A549 treated with Hydrocortisone at 1 μM for 4 hours (cell line): ENCODE measurements around the gene NDUFV1. TPM values are rescaled to one million over a fixed set of nuclear protein-coding genes. Genes with fewer than 3 reads are reported as not detected.

Experiments
- total RNA-seq: library from RNA; stranded (reverse); fragments of 200-300 nt; extraction: Qiagen RNA extraction; gene quantifications from 5 replicates; pipeline ENCODE4 v1.2.3, GENCODE V29; 2022

The NDUFV1 gene
- 138 to 151 TPM (median 143 TPM) in 5 replicates for total RNA-seq

DNA sequence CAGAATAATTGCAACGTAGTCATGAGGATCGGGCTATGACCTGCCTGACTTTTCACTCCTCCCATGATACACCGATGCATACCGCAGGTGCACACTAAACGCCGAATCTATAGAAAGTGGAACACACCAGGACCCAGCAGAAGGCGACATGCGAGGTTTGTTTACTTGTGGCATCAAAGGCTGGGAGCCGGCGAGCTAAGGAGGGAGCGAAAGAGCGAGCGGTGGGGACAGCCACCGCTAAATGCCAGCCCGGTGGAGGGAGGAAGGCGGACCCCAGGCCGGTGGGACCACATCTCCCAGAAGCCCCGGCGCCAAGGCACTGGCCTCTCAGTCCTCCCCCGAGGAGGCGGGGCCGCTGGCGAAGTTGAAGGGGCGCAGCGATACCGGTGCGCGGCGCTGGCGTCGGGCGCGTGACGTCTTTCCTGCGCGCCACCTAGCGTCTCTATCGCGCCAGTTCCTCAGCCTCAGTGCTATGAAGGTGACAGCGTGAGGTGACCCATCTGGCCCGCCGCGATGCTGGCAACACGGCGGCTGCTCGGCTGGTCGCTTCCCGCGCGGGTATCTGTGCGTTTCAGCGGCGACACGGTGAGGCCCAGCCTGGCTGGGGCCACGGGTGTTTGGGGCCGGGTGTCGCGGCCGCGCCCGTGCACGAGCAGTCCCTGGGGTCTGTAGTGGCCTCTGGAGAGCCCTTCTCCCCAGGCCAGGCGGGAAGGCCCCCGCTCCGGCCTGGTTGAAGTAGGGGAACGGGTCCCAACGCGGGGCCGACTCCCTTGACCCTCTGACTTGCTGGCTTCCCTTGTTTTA, at the start of gene NDUFV1:
Gene NDUFV1 (plus strand): TSS at position 445 of the 804 bp plus-strand sequence. CDS start 69 bp downstream, at position 514.

DNA sequence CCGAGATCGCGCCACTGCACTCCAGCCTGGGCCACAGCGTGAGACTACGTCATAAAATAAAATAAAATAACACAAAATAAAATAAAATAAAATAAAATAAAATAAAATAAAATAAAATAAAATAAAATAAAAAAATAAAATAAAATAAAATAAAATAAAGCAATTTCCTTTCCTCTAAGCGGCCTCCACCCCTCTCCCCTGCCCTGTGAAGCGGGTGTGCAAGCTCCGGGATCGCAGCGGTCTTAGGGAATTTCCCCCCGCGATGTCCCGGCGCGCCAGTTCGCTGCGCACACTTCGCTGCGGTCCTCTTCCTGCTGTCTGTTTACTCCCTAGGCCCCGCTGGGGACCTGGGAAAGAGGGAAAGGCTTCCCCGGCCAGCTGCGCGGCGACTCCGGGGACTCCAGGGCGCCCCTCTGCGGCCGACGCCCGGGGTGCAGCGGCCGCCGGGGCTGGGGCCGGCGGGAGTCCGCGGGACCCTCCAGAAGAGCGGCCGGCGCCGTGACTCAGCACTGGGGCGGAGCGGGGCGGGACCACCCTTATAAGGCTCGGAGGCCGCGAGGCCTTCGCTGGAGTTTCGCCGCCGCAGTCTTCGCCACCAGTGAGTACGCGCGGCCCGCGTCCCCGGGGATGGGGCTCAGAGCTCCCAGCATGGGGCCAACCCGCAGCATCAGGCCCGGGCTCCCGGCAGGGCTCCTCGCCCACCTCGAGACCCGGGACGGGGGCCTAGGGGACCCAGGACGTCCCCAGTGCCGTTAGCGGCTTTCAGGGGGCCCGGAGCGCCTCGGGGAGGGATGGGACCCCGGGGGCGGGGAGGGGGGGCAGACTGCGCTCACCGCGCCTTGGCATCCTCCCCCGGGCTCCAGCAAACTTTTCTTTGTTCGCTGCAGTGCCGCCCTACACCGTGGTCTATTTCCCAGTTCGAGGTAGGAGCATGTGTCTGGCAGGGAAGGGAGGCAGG, 23.2 kb upstream of the NDUFV1 start, which contains the start of gene GSTP1:
Gene GSTP1 (plus strand): TSS at position 566 of the 958 bp plus-strand sequence. CDS start 32 bp downstream, at position 598.

DNA sequence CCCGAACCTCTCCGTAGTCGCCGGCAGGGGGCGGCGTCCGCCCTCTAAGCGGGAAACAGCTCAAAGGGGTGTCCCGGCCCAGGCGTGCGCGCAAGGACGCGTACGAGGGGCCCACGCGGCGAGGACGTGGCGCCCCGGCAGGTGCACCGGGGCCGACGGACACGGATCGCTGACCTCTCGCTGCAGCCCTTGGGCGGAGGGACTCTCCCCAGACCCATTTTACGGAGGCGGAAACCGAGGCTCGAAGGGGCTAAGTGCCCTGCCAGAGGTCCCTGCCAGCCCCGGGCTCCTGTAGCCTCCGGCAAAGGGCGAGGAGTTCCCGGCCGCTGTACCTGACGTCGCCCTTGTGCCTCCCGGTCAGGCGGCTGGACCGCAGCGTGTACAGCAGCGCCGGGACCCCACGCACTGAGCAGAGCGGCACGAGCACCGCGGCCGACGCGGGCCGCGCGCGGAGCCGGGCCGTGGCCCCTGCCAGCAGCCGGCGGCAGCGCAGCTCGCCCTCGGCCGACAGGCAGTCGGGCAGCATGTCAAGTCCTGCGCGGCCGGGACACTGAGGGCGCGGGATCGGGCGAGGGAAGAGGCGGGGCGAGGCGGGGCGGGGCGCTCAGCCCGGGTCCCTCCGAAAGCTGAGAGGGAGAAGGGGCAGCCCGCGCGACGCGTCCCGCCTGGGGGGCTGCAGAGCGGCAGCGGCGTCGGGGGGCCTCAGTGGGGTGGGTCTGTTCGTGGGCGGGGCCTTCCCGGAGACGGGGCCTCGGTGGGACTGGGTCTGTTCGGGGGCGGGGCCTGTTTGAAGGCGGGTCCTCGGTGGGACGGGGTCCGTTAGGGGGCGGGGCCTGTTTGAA, 22.9 kb downstream of the NDUFV1 start, which contains the start of gene NUDT8:
Gene NUDT8 (minus strand): TSS at position 552 of the 842 bp plus-strand sequence. CDS start 26 bp downstream, at position 526.

DNA sequence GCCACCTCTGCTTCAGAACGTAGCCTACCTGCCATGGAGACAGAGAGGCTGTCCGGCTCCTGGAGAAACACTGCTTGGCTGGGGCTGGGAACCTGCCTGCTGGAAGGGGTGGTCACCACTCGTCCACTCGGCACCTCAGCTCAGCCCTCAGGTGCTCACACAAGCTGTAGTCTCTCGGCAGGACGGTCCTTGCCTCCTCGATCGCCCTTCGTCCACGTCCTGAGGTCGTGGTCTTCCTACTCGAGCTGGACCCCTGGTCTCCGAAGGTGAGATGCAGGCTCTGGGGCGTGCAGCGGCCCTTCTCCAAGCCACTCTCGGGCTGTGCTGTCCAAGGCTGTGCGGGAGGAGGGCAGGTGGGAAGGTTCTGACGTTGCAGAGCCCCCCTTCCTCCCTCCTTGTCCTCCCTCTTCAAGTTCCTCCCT, 32.7 kb downstream of the NDUFV1 start, which contains the start of gene TBX10:
Gene TBX10 (minus strand): TSS at position 326 of the 422 bp plus-strand sequence. CDS start 291 bp downstream, at position 35.

Other genes with a start within 250 kb of the NDUFV1 start
- gene CLCF1, start 233.3 kb upstream of the NDUFV1 start, total RNA-seq, result 33.7 to 40.0 TPM (median 37.6 TPM) in 5 replicates
- 20.5 to 32.2 TPM (median 25.8 TPM) in 5 replicates for gene RAD9A, start 214.9 kb upstream of the NDUFV1 start, total RNA-seq
- gene PPP1CA, start 205.1 kb upstream of the NDUFV1 start, total RNA-seq, result 271 to 298 TPM (median 288 TPM) in 5 replicates
- 0.09 to 0.22 TPM (median 0.15 TPM) in 4 of 5 replicates, not detected in the other for gene TBC1D10C, start 202.9 kb upstream of the NDUFV1 start, total RNA-seq
- gene CARNS1, start 191.3 kb upstream of the NDUFV1 start, total RNA-seq, result 0.09 to 0.20 TPM (median 0.12 TPM) in 5 replicates
- gene RPS6KB2, start 178.4 kb upstream of the NDUFV1 start, total RNA-seq, result 47.0 to 52.0 TPM (median 47.7 TPM) in 5 replicates
- gene PTPRCAP, start 169.3 kb upstream of the NDUFV1 start, total RNA-seq, result 0.17 to 0.37 TPM (median 0.28 TPM) in 5 replicates
- 55.7 to 65.2 TPM (median 62.1 TPM) in 5 replicates for gene CORO1B, start 163.5 kb upstream of the NDUFV1 start, total RNA-seq
- 0.07 TPM in 1 of 5 replicates, not detected in the others for gene GPR152, start 154.2 kb upstream of the NDUFV1 start, total RNA-seq
- not detected in 5 replicates for gene CABP4, start 151.6 kb upstream of the NDUFV1 start, total RNA-seq
- 42.9 to 66.4 TPM (median 56.2 TPM) in 5 replicates for gene TMEM134, start 137.7 kb upstream of the NDUFV1 start, total RNA-seq
- gene AIP, start 123.9 kb upstream of the NDUFV1 start, total RNA-seq, result 42.7 to 46.9 TPM (median 43.8 TPM) in 5 replicates
- gene PITPNM1, start 101.6 kb upstream of the NDUFV1 start, total RNA-seq, result 28.4 to 41.3 TPM (median 37.8 TPM) in 5 replicates
- 55.4 to 86.7 TPM (median 82.4 TPM) in 5 replicates for gene CDK2AP2, start 98.8 kb upstream of the NDUFV1 start, total RNA-seq
- not detected in 5 replicates for gene CABP2, start 83.5 kb upstream of the NDUFV1 start, total RNA-seq
- 1,366 to 1,708 TPM (median 1,625 TPM) in 5 replicates for gene GSTP1, start 23.1 kb upstream of the NDUFV1 start, total RNA-seq
- 6.7 to 15.0 TPM (median 12.2 TPM) in 5 replicates for gene NUDT8, start 23.0 kb downstream of the NDUFV1 start, total RNA-seq
- not detected in 5 replicates for gene TBX10, start 32.8 kb downstream of the NDUFV1 start, total RNA-seq
- gene ACY3, start 43.8 kb downstream of the NDUFV1 start, total RNA-seq, result 0.78 to 1.9 TPM (median 1.2 TPM) in 5 replicates
- 0.03 TPM in 1 of 5 replicates, not detected in the others for gene ALDH3B2, start 67.7 kb downstream of the NDUFV1 start, total RNA-seq